GM23338 (cell line): Measurements from ENCODE around the gene GALNT4.

ENCODE experiments used
- CREB1 ChIP-seq: fragments of 250-450 bp; sonication (Bioruptor Pico); IDR thresholded peaks from 2 replicates; pipeline ENCODE4 v1.5.0; 2020; ENCODE audit warnings: low read depth, mild to moderate bottlenecking, moderate library complexity
- EZH2 ChIP-seq: fragments of 200-600 bp; sonication (generic); IDR thresholded peaks from one replicate; pipeline ENCODE4 v1.8.0; 2017; ENCODE audit warnings: antibody characterized with exemption, mild to moderate bottlenecking, low read depth; ENCODE audit not compliant: unreplicated experiment
- EZH2phosphoT487 ChIP-seq: fragments of 200-600 bp; sonication (generic); IDR thresholded peaks from one replicate; pipeline ENCODE4 v1.8.1; 2018; ENCODE audit warnings: antibody characterized with exemption; ENCODE audit not compliant: unreplicated experiment
- JUNB ChIP-seq: IDR thresholded peaks from one replicate; pipeline ENCODE4 v1.6.1; 2016; ENCODE audit warnings: antibody characterized with exemption; ENCODE audit not compliant: unreplicated experiment
- NANOG ChIP-seq: IDR thresholded peaks from 2 replicates; pipeline ENCODE4 v1.6.1; 2016; ENCODE audit warnings: antibody characterized with exemption, borderline replicate concordance
- POLR2AphosphoS5 ChIP-seq: IDR thresholded peaks from 2 replicates; pipeline ENCODE4 v1.6.1; 2016; ENCODE audit warnings: antibody characterized with exemption, low read depth
- STAT1 ChIP-seq: IDR thresholded peaks from one replicate; pipeline ENCODE4 v1.6.1; 2016; ENCODE audit warnings: antibody characterized with exemption; ENCODE audit not compliant: unreplicated experiment
- ZNF114 ChIP-seq: fragments of 250-450 bp; sonication (Bioruptor Pico); IDR thresholded peaks from 2 replicates; pipeline ENCODE4 v1.5.0; 2020; ENCODE audit warnings: mild to moderate bottlenecking, moderate library complexity
- ZNF331 ChIP-seq: fragments of 250-450 bp; sonication (Bioruptor Pico); IDR thresholded peaks from 2 replicates; pipeline ENCODE4 v1.5.0; 2020; ENCODE audit warnings: low read depth, mild to moderate bottlenecking, moderate library complexity
- TF ChIP-seq, protein P1 (sequence below), 2 experiments: fragments of 200-600 bp in 1 of 2; sonication (generic) in 1 of 2; conservative IDR thresholded peaks; 2 replicates each; pipeline versions ENCODE4 v1.5.1 to v1.6.1; 2016 to 2017; ENCODE audit warnings: antibody characterized with exemption in 2 of 2, low read depth in 2 of 2, mild to moderate bottlenecking in 2 of 2, moderate library complexity in 1 of 2
- TF ChIP-seq, protein P2 (sequence below): IDR thresholded peaks from 2 replicates; pipeline ENCODE4 v1.6.1; 2016; ENCODE audit warnings: antibody characterized with exemption
- TF ChIP-seq, protein P3 (sequence below): IDR thresholded peaks from one replicate; pipeline ENCODE4 v1.6.1; 2018; ENCODE audit warnings: antibody characterized with exemption; ENCODE audit not compliant: unreplicated experiment

DNA sequence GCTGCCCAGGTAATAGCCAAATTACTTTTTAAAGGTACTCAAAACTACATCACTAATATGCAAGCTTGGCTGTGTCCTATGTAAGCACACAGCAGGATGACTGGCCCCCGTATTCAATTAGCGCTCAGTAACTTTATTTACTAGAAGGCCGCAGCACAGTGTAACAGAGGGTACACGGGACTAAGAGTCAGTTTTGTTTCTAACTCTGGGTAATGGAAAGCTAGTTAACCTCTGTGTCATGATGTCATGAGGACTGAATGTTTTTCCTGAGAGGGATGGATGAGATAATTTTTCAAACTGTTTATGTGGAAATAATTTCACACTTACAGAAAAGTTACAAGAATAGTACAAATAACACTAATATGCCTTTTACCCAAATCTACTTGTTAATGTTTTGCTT is 27.1 kb downstream of the GALNT4 start:
- no peak for TF ChIP-seq EZH2
- TF ChIP-seq, protein P1, sequence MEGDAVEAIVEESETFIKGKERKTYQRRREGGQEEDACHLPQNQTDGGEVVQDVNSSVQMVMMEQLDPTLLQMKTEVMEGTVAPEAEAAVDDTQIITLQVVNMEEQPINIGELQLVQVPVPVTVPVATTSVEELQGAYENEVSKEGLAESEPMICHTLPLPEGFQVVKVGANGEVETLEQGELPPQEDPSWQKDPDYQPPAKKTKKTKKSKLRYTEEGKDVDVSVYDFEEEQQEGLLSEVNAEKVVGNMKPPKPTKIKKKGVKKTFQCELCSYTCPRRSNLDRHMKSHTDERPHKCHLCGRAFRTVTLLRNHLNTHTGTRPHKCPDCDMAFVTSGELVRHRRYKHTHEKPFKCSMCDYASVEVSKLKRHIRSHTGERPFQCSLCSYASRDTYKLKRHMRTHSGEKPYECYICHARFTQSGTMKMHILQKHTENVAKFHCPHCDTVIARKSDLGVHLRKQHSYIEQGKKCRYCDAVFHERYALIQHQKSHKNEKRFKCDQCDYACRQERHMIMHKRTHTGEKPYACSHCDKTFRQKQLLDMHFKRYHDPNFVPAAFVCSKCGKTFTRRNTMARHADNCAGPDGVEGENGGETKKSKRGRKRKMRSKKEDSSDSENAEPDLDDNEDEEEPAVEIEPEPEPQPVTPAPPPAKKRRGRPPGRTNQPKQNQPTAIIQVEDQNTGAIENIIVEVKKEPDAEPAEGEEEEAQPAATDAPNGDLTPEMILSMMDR (conservative IDR thresholded peaks at IDR 0.05; ENCODE audit: low read depth in 2 of 2) = no peak
- TF ChIP-seq EZH2phosphoT487 = no peak
- no peak for TF ChIP-seq ZNF114 (CRISPR knock-in tag)
- TF ChIP-seq, protein P2, sequence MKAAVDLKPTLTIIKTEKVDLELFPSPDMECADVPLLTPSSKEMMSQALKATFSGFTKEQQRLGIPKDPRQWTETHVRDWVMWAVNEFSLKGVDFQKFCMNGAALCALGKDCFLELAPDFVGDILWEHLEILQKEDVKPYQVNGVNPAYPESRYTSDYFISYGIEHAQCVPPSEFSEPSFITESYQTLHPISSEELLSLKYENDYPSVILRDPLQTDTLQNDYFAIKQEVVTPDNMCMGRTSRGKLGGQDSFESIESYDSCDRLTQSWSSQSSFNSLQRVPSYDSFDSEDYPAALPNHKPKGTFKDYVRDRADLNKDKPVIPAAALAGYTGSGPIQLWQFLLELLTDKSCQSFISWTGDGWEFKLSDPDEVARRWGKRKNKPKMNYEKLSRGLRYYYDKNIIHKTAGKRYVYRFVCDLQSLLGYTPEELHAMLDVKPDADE = no peak
- TF ChIP-seq, protein P3, sequence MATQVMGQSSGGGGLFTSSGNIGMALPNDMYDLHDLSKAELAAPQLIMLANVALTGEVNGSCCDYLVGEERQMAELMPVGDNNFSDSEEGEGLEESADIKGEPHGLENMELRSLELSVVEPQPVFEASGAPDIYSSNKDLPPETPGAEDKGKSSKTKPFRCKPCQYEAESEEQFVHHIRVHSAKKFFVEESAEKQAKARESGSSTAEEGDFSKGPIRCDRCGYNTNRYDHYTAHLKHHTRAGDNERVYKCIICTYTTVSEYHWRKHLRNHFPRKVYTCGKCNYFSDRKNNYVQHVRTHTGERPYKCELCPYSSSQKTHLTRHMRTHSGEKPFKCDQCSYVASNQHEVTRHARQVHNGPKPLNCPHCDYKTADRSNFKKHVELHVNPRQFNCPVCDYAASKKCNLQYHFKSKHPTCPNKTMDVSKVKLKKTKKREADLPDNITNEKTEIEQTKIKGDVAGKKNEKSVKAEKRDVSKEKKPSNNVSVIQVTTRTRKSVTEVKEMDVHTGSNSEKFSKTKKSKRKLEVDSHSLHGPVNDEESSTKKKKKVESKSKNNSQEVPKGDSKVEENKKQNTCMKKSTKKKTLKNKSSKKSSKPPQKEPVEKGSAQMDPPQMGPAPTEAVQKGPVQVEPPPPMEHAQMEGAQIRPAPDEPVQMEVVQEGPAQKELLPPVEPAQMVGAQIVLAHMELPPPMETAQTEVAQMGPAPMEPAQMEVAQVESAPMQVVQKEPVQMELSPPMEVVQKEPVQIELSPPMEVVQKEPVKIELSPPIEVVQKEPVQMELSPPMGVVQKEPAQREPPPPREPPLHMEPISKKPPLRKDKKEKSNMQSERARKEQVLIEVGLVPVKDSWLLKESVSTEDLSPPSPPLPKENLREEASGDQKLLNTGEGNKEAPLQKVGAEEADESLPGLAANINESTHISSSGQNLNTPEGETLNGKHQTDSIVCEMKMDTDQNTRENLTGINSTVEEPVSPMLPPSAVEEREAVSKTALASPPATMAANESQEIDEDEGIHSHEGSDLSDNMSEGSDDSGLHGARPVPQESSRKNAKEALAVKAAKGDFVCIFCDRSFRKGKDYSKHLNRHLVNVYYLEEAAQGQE = no peak
- TF ChIP-seq CREB1 (CRISPR knock-in tag) = no peak
- TF ChIP-seq JUNB = no peak
- no peak for TF ChIP-seq NANOG
- TF ChIP-seq POLR2AphosphoS5 = no peak
- no peak for TF ChIP-seq STAT1
- TF ChIP-seq ZNF331 (CRISPR knock-in tag) = no peak
